H1 (cell line): Measurements from ENCODE around the gene C2CD3.

Experiments used
- CHD2 ChIP-seq: IDR thresholded peaks from 2 replicates; pipeline ENCODE4 v1.6.1; 2012; ENCODE audit warnings: low read length, improper control_type of control experiment
- EP300 ChIP-seq, 2 experiments: IDR thresholded peaks; 1 replicate in 1 of 2; 2 replicates in 1 of 2; pipeline ENCODE4 v1.6.1; 2011 to 2012; ENCODE audit warnings: low read depth in 2 of 2, low read length in 2 of 2, mild to moderate bottlenecking in 2 of 2, borderline replicate concordance in 1 of 2, inconsistent platforms in 1 of 2, moderate library complexity in 1 of 2
- JUN ChIP-seq: IDR thresholded peaks from 2 replicates; pipeline ENCODE4 v1.6.1; 2011; ENCODE audit warnings: low read depth, mild to moderate bottlenecking, improper control_type of control experiment, low read length
- JUND ChIP-seq: IDR thresholded peaks from 2 replicates; pipeline ENCODE4 v1.6.1; 2011; ENCODE audit warnings: mild to moderate bottlenecking, improper control_type of control experiment, low read length
- POLR2A ChIP-seq, 2 experiments: IDR thresholded peaks; 1 replicate in 1 of 2; 2 replicates in 1 of 2; pipeline ENCODE4 v1.6.1; 2011; ENCODE audit warnings: low read depth in 2 of 2, low read length in 2 of 2, mild to moderate bottlenecking in 2 of 2; ENCODE audit errors: control extremely low read depth in 1 of 2
- POLR2AphosphoS5 ChIP-seq: IDR thresholded peaks from 2 replicates; pipeline ENCODE4 v1.6.1; 2011; ENCODE audit warnings: low read depth, low read length
- RNF2 ChIP-seq: fragments of 200-900, 300-1000 bp; sonication (generic); IDR thresholded peaks from 2 replicates; pipeline ENCODE4 v1.7.1; 2016; ENCODE audit warnings: borderline replicate concordance, low read depth, mild to moderate bottlenecking, antibody characterized with exemption, low read length; ENCODE audit not compliant: poor library complexity, severe bottlenecking; ENCODE audit errors: missing control alignments
- SIN3A ChIP-seq, 2 experiments: IDR thresholded peaks in 1 of 2; conservative IDR thresholded peaks in 1 of 2; 2 replicates each; pipeline ENCODE4 v1.6.1; 2011 to 2012; ENCODE audit warnings: low read length in 2 of 2, improper control_type of control experiment in 1 of 2, low read depth in 1 of 2, mild to moderate bottlenecking in 1 of 2
- SRF ChIP-seq: IDR thresholded peaks from 2 replicates; pipeline ENCODE4 v1.6.1; 2011; ENCODE audit warnings: mild to moderate bottlenecking, low read depth, low read length, moderate library complexity
- TF ChIP-seq, protein P1 (sequence below): IDR thresholded peaks from 2 replicates; pipeline ENCODE4 v1.6.1; 2011; ENCODE audit warnings: low read length, improper control_type of control experiment
- TF ChIP-seq, protein P2 (sequence below), 3 experiments: IDR thresholded peaks; 1 replicate in 2 of 3; 2 replicates in 1 of 3; pipeline versions ENCODE4 v1.5.1 to v1.6.1; 2011; ENCODE audit warnings: low read length in 3 of 3, mild to moderate bottlenecking in 3 of 3, inconsistent platforms in 2 of 3, low read depth in 1 of 3, moderate library complexity in 1 of 3; ENCODE audit not compliant: insufficient read depth in 1 of 3; ENCODE audit errors: control extremely low read depth in 1 of 3
- TF ChIP-seq, protein P3 (sequence below): IDR thresholded peaks from 2 replicates; pipeline ENCODE4 v1.6.1; 2012; ENCODE audit warnings: inconsistent platforms

DNA sequence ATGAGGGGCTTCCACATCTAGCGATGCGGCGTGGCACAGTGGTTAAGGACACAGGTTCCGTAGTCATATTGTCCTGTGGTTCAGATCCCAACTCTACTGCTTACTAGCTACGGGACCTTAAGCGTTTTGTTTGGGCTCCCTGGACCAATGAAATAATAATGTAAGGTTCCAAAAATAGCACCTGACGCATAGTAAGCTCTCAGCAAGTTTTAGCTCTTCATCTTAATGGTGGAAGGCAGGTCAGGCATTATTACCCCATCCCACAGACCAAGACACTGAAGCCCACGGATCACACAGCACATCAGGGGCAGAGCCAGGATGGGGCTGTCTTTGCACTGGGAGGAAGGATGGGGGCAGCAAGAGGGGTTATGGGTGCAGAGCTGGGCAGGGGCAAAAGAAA lies 206.9 kb downstream of the C2CD3 start:
- TF ChIP-seq POLR2A (IDR thresholded peaks at IDR 0.05; ENCODE audit: control extremely low read depth in 1 of 2, low read depth in 2 of 2, low read length in 2 of 2) (no peak), EP300 (IDR thresholded peaks at IDR 0.05; ENCODE audit: borderline replicate concordance in 1 of 2, low read depth in 2 of 2, low read length in 2 of 2) (no peak), JUND (no peak), JUN (no peak), POLR2AphosphoS5 (no peak), CHD2 (no peak), RNF2 (no peak), SIN3A (conservative IDR thresholded peaks at IDR 0.05 in 1 of 2, IDR thresholded peaks at IDR 0.05 in 1 of 2; ENCODE audit: low read depth in 1 of 2, low read length in 2 of 2) (no peak), SRF (no peak)
- TF ChIP-seq, protein P1, sequence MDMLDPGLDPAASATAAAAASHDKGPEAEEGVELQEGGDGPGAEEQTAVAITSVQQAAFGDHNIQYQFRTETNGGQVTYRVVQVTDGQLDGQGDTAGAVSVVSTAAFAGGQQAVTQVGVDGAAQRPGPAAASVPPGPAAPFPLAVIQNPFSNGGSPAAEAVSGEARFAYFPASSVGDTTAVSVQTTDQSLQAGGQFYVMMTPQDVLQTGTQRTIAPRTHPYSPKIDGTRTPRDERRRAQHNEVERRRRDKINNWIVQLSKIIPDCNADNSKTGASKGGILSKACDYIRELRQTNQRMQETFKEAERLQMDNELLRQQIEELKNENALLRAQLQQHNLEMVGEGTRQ = no peak
- TF ChIP-seq, protein P2, sequence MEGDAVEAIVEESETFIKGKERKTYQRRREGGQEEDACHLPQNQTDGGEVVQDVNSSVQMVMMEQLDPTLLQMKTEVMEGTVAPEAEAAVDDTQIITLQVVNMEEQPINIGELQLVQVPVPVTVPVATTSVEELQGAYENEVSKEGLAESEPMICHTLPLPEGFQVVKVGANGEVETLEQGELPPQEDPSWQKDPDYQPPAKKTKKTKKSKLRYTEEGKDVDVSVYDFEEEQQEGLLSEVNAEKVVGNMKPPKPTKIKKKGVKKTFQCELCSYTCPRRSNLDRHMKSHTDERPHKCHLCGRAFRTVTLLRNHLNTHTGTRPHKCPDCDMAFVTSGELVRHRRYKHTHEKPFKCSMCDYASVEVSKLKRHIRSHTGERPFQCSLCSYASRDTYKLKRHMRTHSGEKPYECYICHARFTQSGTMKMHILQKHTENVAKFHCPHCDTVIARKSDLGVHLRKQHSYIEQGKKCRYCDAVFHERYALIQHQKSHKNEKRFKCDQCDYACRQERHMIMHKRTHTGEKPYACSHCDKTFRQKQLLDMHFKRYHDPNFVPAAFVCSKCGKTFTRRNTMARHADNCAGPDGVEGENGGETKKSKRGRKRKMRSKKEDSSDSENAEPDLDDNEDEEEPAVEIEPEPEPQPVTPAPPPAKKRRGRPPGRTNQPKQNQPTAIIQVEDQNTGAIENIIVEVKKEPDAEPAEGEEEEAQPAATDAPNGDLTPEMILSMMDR (IDR thresholded peaks at IDR 0.05; ENCODE audit: control extremely low read depth in 1 of 3, insufficient read depth in 1 of 3, low read depth in 1 of 3, low read length in 3 of 3) = no peak
- TF ChIP-seq, protein P3, sequence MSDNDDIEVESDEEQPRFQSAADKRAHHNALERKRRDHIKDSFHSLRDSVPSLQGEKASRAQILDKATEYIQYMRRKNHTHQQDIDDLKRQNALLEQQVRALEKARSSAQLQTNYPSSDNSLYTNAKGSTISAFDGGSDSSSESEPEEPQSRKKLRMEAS = no peak
